Activated CD4-positive, alpha-beta T cell treated with anti-CD3 and anti-CD28 coated beads, Interleukin-2, amount 50 U/mL, for 1 hour (primary cell): ENCODE data around the gene HLA-DRB1.
"Not testable (repeated sequence)": the region's sequence is repeated elsewhere in the genome, so short reads cannot be mapped to it uniquely, and the experiment has no call there.

Source experiments
- DNase-seq: peaks from one replicate; pipeline ENCODE4 v3.0.0-alpha.2; 2020

The HLA-DRB1 gene

GRCh38 chr6:32608362-32608761, 18.7 kb upstream of the HLA-DRB1 start:
- DNase-seq: no peak

DNA sequence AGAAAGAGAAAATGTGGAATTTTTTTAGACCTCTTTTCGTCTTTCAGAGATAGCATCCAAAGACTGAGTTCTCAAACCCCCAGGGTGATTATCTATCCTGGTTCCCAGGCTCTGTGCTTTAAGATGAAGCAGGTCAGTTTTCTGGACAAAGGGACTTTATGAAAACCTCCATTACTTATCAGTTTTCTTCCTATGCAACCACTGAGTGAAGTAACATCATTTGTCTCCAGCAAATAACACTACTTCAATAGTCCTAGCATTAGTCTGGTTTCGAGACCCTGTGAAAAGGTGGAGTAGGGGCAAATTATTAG, 18.3 kb upstream of the HLA-DRB1 start:
- DNase-seq: no peak

DNA sequence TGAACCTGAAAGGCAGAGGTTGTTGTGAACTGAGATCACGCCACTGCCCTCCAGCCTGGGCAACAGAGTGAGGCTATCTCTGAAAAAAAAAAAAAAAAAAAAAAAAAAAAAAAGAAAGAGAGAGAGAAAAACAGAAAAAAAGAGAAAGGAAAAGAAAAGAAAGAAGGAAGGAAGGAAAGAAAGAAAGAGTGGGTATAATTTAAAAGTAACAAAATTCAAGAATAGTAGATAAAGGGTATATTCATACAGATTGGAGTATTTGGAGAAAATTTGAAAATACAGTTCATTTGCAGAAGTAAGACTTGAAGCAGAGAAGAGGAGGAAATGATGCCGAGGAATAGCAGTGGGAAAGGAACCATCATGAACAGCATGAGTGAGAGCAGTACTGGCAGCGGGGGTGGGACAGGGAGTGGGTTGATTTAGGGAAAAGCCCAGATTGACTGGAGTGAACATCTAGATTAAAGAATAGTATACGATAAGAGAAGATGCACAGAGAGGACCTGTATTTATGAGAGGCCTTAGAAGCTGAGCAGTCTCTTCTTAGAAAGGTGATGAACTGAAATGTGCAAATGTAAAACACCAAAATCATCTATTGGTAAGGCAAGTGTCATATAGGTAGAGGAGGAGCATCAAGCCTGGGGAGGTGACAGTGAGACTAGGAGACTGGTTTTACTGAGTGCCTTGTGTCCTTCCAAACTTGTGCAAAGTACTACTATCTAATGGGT, 17.8 kb upstream of the HLA-DRB1 start:
- no peak for DNase-seq

GRCh38 chr6:32604434-32604877, 14.8 kb upstream of the HLA-DRB1 start:
- no peak for DNase-seq

DNA sequence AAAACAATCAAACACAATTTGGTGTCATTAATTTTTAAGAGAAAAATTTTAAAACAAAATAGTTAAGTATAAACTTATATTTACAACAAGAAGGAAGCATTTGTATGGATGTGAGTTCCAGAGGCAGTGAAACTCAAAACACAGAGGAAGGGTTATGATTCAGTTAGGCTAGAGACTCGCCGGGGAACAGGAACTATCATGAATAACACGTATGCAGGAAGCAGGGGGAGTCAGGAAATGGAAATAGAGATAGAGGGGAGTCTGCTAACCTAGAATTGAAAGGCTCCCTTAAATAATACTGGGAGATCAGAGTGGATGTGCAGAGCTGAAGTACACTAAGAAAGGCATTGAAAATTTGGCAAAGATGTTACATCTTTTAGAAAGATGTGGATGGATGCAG, 14.2 kb upstream of the HLA-DRB1 start:
- DNase-seq: no peak

DNA sequence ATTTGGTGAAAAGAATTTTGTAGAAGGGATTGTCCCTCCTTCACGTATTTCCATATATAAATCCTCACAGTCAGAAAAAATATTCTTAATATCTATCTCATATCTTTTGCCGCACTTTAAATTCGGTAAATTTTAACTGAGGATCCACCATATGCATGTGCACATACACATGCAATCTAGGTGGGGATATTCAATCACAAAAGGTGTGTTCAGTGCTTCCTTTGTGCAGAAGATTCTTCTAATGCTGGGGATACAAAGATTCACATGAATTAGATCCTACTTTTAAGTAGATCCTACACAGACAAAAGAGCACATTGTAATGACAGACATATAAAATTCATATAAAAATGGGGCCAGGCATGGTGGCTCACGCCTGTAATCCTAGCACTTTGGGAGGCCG, 13.6 kb upstream of the HLA-DRB1 start:
- DNase-seq: no peak

DNA sequence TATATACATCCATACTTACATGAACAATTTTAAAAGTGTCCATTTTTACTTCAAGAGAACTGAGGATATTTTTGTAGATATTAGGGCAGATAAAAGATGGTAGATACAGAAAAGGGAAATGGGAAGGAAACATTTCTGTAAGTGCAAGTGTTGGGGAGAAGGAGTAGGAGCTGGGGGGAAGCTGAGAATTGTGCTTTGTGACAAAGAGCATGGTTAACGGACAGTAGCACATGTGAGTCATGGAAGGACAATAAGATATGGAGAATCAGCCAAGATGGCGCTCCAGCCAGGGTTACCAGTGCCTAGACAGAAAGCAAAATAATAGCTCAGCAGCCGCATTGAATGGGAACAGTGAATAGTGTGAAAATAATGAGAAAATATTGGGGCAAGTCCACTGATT, 12.7 kb upstream of the HLA-DRB1 start:
- no peak for DNase-seq

DNA sequence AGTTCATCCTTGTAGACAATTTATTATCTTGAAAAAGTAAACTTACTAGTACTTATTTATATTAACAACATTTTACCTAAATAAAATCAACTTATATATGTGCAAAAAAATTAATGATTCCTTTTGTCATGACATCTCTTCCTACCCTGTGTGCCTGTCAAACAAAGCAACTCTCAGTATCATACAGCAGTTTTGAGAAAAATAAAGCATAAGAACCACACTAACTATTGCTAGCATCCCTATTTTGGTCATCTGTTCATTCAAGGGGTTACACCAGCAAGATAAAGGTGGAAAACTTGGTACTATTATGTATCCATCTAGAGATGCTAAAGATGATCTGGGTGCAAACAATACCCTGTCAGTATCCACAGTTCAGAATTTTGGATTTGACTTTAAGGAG, 7.4 kb upstream of the HLA-DRB1 start:
- no peak for DNase-seq

DNA sequence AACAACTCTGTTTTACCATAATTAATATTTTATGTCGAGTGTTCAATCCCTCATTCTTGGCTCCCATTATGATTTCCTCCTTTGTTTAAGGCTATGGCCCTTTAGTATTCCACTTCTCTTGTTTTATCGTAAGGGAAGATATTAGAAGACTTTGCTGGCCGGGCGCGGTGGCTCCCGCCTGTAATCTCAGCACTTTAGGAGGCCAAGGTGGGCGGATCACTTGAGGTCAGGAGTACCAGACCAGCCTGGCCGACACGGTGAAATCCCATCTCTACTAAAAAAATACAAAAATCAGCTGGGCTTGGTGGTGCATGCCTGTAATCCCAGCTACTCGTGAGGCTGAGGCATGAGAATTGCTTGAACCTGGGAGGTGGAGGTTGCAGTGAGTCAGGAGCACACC, 1.1 kb upstream of the HLA-DRB1 start:
- DNase-seq: not testable (repeated sequence)

DNA sequence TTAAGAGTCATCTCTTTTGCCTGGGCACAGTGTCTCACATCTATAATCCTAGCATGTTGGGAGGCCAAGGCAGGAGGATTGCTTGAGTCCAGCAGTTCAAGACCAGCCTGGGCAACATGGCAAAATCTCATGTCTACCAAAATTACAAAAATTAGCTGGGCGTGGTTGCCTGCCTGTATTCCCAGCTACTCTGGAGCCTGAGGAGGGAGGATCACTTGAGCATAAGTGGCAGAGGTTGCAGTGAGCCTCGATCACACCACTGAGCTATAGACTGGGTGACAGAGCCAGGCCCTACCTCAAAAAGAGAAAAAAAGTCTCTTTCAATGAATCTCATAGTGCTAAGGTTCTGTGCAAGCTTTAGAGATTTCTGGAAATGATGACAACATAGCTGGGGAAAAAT, 1.5 kb downstream of the HLA-DRB1 start:
- DNase-seq: no peak

DNA sequence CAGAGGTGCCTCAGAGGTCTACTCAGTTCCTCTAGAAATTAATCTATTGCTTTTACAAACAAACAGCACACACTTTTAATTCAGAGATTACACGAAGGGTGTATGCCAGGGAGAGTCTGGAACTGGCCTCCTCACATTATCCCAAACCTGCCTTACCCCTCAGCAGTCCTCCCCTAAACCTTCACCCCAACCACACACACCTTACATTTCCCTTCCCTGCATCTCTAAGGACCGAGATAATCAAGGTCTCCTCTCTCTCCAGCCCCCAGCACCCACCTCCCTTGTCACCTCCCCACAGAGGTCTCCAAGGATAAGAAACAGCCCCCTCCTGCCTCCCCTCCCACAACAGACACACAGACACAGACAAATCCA, 6.1 kb downstream of the HLA-DRB1 start:
- no peak for DNase-seq

- DNase-seq: no peak
These were observed 8.1 kb downstream of the HLA-DRB1 start for GRCh38 chr6:32581315-32582095.

- no peak for DNase-seq
These were observed 9.1 kb downstream of the HLA-DRB1 start for GRCh38 chr6:32580593-32580992.

- no peak for DNase-seq
These were observed 10.7 kb downstream of the HLA-DRB1 start for GRCh38 chr6:32578962-32579361.

- DNase-seq: not testable (repeated sequence)
These were observed 12.2 kb downstream of the HLA-DRB1 start for GRCh38 chr6:32577493-32577892.

GRCh38 chr6:32576250-32576649, 13.4 kb downstream of the HLA-DRB1 start:
- DNase-seq: no peak

DNA sequence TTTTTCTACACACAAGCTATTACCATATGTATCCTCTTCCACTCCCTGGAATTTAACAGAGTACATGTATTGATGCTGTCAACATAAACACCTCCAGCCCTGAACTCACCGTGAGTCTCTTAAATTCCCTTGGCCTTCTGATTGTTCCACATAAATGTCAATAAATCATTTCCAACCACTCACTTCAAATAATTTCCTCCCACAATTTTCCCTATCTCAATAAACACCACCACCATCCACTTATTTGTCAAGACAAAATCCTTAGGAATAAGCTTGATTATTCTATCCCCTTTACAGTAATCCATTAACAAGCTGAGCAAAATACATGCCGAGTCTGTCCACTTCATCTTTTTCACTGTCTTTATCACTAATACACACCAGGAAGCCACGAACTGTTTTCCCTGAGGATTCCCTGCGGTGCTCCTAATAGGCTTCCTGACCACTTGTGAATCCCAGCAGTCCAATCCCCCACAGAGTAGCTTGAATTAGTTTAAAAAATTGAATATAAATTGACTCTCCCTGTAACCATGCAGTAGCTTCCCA, 19.2 kb downstream of the HLA-DRB1 start:
- DNase-seq: no peak

GRCh38 chr6:32568561-32568960, 21.1 kb downstream of the HLA-DRB1 start:
- no peak for DNase-seq

GRCh38 chr6:32566957-32567356, 22.7 kb downstream of the HLA-DRB1 start:
- no peak for DNase-seq

DNA sequence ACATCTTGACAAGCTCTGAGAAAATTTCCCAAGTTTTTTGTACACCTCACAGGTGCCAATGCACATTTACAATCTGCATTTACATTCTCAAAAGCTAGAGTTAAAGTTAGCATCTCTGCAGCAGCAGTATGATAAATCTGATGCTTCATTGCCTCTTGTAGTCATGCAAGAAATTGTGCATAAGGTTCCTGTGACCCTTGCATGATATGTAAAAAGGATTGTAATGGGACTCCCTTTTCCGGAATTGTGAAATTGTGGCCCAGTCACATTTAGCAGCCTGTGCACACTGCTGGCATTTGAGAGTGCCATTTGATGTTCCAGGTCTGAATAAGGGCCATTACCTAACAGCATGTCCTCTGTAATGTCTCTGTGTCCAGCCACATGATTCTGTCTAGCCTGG, 24.1 kb downstream of the HLA-DRB1 start:
- no peak for DNase-seq

DNA sequence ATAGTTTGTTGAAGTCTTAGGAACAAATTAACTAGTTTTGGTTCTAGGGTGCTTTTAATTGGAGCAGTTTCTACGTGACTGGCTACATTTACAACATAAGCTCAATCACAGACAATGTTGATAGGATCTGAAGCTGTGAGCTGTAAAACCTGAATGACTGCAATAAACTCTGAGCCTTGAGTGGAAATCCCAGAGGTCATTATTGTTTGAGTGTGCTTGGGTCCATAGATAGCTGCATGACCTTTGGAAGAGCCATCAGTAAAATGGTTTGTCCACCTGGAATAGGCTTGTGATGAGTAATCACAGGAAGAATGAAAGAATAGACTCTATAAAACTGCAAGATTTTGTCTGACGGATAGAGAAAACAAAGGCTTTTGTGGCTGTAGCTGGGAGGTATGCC, 26.7 kb downstream of the HLA-DRB1 start:
- no peak for DNase-seq

GRCh38 chr6:32559747-32560146, 29.9 kb downstream of the HLA-DRB1 start:
- no peak for DNase-seq

DNA sequence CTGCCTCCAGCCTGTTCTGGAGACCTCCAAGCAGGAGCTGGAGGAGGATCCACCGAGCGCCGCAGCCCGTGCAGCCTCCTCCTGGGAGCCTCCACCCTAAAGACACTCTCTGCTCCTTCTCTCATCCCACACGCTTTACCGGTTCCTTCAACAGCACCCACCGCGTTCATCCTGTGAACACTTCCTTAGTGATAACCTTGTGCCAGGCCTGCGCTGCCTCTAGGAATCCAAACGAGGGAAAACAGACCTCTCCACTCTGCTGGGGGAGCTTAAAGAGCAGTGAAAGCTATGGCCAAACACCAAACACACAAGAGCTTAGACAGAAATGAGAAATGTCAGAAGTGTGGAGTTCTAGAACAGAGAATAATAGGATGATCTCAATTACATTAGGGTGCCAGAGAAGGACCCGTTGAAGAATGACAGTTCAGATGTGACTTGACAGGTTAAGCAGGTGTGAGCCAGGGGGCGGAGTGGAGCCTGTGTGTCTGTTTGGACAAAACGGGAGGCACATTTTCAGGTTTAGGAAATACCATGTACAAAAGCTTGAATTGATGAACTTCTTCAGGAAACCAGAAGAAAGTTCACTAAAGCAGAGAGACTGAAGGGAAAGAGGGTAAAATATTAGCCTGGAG, 31.1 kb downstream of the HLA-DRB1 start:
- no peak for DNase-seq
